Vagina (tissue), 2 donors: ENCODE data around the gene FAR1. TPM values are rescaled to one million over a fixed set of nuclear protein-coding genes. Genes with fewer than 3 reads are reported as not detected.
"Not testable (repeated sequence)": the region's sequence is repeated elsewhere in the genome, so short reads cannot be mapped to it uniquely, and the experiment has no call there.

ENCODE experiments used
- DNase-seq, 2 donors: peaks; one replicate each; pipeline ENCODE4 v3.0.0-alpha.2; 2017; ENCODE audit errors: extremely low spot score in 2 of 2
- H3K27ac ChIP-seq: fragments of 200-600 bp; sonication (generic); one replicate; pipeline ENCODE4 v1.5.1; 2019
- H3K27me3 ChIP-seq: fragments of 200-600 bp; sonication (generic); one replicate; pipeline ENCODE4 v1.5.1; 2019
- H3K36me3 ChIP-seq, 2 donors: fragments of 200-600 bp; sonication (generic); one replicate each; pipeline ENCODE4 v1.5.1; 2017 to 2019
- H3K4me1 ChIP-seq: fragments of 200-600 bp; sonication (generic); one replicate; pipeline ENCODE4 v1.5.1; 2019
- H3K4me3 ChIP-seq, 2 donors: fragments of 200-600 bp; sonication (generic); 1 replicate in 1 of 2; 2 replicates in 1 of 2; pipeline ENCODE4 v1.5.1; 2016 to 2019
- H3K9me3 ChIP-seq: fragments of 200-600 bp; sonication (generic); one replicate; pipeline ENCODE4 v1.5.1; 2019
- POLR2A ChIP-seq, 2 donors: fragments of 450-650 bp; IDR thresholded peaks; one replicate each; pipeline ENCODE4 v1.6.1; 2017; ENCODE audit warnings: antibody characterized with exemption in 2 of 2, mild to moderate bottlenecking in 2 of 2, moderate library complexity in 2 of 2
- POLR2AphosphoS5 ChIP-seq, 2 donors: sonication (generic); formaldehyde crosslinking; IDR thresholded peaks; one replicate each; pipeline ENCODE4 v1.9.0; 2017; ENCODE audit warnings: antibody characterized with exemption in 2 of 2, mild to moderate bottlenecking in 2 of 2, low read depth in 1 of 2; ENCODE audit not compliant: insufficient read depth in 1 of 2
- intact Hi-C: fragments of 100-400 bp; cut with DNase I; formaldehyde crosslinking; loops from one replicate; pipeline ENCODE4 v1.15.1; 2023
- total RNA-seq: library from RNA; depleted of rRNA; stranded (reverse); fragments of >200 nt; gene quantifications from one replicate; pipeline ENCODE4 v1.2.3, GENCODE V29; 2016
- TF ChIP-seq, protein P1 (sequence below), 3 experiments: fragments of 450-650 bp in 2 of 3; fragments of 200-600 bp in 1 of 3; sonication (generic) in 1 of 3; IDR thresholded peaks; one replicate each; pipeline ENCODE4 v1.5.1; 2017 to 2019; ENCODE audit warnings: antibody characterized with exemption in 3 of 3, mild to moderate bottlenecking in 2 of 3, moderate library complexity in 2 of 3

FAR1 gene
- total RNA-seq, 1 donor from 2014 or later = 77.6 TPM

DNA sequence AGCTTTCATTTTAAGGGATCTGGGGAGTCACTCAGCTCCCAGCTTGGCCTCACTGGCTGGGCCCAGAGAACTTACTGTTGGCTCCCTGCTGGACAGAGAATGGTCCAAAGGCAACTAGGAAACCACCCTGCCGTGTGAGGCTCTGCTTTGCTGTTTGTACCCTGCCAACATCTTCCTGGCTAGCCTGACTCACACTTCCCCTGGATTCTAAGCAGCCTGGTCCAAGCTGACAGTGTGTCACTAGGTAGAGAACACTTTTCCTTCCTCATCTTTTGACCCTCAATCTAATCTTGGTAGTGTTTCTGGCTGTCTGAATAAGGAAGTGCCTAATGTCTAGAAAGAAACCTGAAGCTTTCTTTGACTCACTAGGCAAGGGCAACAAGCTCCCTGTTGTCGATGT lies 76.7 kb downstream of the FAR1 start:
- intact Hi-C loops = no loop called here
- H3K9me3 ChIP-seq = no peaks in the 10 kb centered on the region

DNA sequence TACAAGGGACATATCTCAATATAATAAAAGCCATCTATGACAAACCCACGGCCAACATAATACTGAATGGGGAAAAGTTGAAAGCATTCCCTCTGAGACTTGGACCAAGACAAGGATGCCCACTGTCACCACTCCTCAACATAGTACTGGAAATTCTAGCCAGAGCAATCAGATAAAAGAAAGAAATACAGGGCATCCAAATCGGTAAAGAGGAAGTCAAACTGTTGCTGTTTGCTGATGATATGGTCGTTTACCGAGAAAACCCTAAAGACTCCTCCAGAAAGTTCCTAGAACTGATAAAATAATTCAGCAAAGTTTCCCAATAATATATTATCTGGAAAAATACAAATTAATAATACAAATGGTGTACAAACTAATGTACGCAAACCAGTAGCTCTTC lies 84.8 kb downstream of the FAR1 start:
- H3K4me1 ChIP-seq, H3K4me3 ChIP-seq, H3K36me3 ChIP-seq, H3K9me3 ChIP-seq, H3K27me3 ChIP-seq, DNase-seq, H3K27ac ChIP-seq, intact Hi-C loops: not testable (repeated sequence)

More for the DNA sequence above, 76.7 kb downstream of the FAR1 start:
- H3K27ac ChIP-seq = no peak overlapping the region
- H3K36me3 ChIP-seq = no peaks in the 10 kb centered on the region
- no peak for DNase-seq
- no peaks in the 10 kb centered on the region for H3K27me3 ChIP-seq
- no peaks in the 10 kb centered on the region for H3K4me1 ChIP-seq
- TF ChIP-seq POLR2A (IDR thresholded peaks at IDR 0.05) = no peak
- TF ChIP-seq POLR2AphosphoS5 (IDR thresholded peaks at IDR 0.05; ENCODE audit: insufficient read depth in 1 of 2, low read depth in 1 of 2) = peak in 1 of 2 donors; percentile 32
- no peak overlapping the region for H3K4me3 ChIP-seq

DNA sequence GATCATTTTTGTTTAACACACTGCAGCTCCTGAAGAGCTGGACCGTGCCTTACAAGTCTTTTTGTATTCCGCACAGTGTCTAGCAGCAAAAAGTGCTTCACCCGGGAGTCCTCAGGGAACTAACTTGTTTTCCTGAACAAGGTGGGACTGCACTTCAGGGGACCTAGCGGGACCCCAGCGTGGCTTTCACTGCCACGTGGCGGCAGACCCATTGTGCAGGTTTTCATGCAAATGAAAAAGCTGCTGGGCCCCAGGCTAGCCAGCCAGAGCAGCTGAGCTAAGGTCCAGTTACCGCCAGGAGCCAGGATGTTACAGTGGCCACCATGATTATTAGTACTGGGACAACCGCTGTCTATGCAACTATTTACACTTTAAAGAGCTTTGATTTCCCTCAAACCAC lies 90.6 kb downstream of the FAR1 start:
- no peaks in the 10 kb centered on the region for H3K9me3 ChIP-seq
- DNase-seq = no peak
- H3K4me3 ChIP-seq = no peak overlapping the region
- H3K4me1 ChIP-seq = no peaks in the 10 kb centered on the region
- TF ChIP-seq POLR2A (IDR thresholded peaks at IDR 0.05) (no peak), POLR2AphosphoS5 (IDR thresholded peaks at IDR 0.05; ENCODE audit: insufficient read depth in 1 of 2, low read depth in 1 of 2) (no peak)
- TF ChIP-seq, protein P1, sequence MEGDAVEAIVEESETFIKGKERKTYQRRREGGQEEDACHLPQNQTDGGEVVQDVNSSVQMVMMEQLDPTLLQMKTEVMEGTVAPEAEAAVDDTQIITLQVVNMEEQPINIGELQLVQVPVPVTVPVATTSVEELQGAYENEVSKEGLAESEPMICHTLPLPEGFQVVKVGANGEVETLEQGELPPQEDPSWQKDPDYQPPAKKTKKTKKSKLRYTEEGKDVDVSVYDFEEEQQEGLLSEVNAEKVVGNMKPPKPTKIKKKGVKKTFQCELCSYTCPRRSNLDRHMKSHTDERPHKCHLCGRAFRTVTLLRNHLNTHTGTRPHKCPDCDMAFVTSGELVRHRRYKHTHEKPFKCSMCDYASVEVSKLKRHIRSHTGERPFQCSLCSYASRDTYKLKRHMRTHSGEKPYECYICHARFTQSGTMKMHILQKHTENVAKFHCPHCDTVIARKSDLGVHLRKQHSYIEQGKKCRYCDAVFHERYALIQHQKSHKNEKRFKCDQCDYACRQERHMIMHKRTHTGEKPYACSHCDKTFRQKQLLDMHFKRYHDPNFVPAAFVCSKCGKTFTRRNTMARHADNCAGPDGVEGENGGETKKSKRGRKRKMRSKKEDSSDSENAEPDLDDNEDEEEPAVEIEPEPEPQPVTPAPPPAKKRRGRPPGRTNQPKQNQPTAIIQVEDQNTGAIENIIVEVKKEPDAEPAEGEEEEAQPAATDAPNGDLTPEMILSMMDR (IDR thresholded peaks at IDR 0.05) = no peak
- intact Hi-C loops = no loop called here
- H3K27me3 ChIP-seq = no peaks in the 10 kb centered on the region
- no peaks in the 10 kb centered on the region for H3K36me3 ChIP-seq
- no peak overlapping the region for H3K27ac ChIP-seq

DNA sequence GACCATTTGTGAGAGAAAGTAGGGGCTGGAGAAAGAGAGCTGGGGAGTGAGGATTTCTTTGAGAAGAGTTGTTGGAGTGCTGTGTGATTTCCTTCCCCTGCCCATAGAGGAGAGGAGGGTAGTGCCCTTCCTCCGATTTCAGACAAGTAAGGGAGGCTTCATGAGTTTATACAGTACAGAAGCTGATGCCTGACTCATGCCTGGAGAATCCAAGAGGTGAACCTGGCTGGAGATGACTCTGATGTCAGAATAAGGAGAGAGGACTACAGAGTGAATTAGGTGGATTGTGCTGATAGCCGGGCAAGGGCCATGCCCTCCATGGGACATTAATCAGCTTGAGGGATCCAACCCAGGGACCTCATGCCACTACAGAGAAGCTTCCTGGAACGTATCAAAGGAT lies 91.6 kb downstream of the FAR1 start:
- Histone ChIP-seq H3K27me3 (no peaks in the 10 kb centered on the region), H3K36me3 (no peaks in the 10 kb centered on the region), H3K27ac (no peak overlapping the region), H3K9me3 (no peaks in the 10 kb centered on the region), H3K4me1 (no peaks in the 10 kb centered on the region), H3K4me3 (no peak overlapping the region)
- intact Hi-C loops = no loop called here
- TF ChIP-seq POLR2A (IDR thresholded peaks at IDR 0.05) = no peak
- TF ChIP-seq, protein P1 (IDR thresholded peaks at IDR 0.05) = no peak
- TF ChIP-seq POLR2AphosphoS5 (IDR thresholded peaks at IDR 0.05; ENCODE audit: insufficient read depth in 1 of 2, low read depth in 1 of 2) = no peak
- DNase-seq = no peak

DNA sequence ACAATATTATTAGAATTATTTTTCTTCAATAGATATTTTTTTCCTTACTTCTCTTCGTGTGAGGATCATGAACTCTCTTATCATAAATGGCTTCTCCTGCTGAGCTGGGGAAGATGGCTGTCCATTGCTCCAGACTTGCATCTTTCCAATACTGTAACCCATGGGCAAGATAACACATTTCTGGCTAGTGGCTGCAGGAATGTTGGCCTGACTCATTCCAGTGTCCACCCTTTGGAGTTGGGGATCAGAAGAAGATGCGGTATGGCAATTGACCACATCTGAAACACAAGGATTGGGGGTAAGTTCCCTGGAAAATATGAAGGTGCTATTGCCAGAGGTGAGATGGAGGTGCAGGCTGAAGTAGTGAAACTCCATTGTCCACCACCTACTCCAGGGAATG lies 92.8 kb downstream of the FAR1 start:
- H3K36me3 ChIP-seq = no peaks in the 10 kb centered on the region
- no peaks in the 10 kb centered on the region for H3K4me1 ChIP-seq
- no peak overlapping the region for H3K27ac ChIP-seq
- no peak overlapping the region for H3K4me3 ChIP-seq
- no peaks in the 10 kb centered on the region for H3K27me3 ChIP-seq
- intact Hi-C loops = no loop called here
- no peaks in the 10 kb centered on the region for H3K9me3 ChIP-seq
- TF ChIP-seq POLR2AphosphoS5 (IDR thresholded peaks at IDR 0.05; ENCODE audit: insufficient read depth in 1 of 2, low read depth in 1 of 2) = no peak
- TF ChIP-seq, protein P1 (IDR thresholded peaks at IDR 0.05) = no peak
- TF ChIP-seq POLR2A (IDR thresholded peaks at IDR 0.05) = no peak
- no peak for DNase-seq

DNA sequence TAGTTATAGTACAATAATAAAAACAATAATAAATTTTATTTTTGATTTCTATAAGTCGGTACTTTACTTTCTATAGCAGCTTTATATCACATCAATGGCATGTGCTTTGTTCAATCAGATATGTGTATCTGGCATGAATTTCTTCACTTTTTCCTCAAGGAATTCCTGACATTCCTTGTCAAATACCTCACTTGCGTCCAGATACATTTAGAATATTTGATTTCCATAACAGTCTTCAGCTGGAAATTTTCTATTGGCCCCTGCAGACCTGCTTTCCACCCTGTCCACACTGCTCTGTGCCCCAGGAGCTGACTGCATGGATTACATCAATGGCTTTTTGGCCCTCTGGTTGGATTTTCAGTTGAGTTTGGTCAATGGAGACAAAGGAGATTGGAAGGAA lies 93.2 kb downstream of the FAR1 start:
- Histone ChIP-seq H3K9me3 (no peaks in the 10 kb centered on the region), H3K27ac (no peak overlapping the region), H3K36me3 (no peaks in the 10 kb centered on the region), H3K4me1 (no peaks in the 10 kb centered on the region), H3K4me3 (no peak overlapping the region), H3K27me3 (no peaks in the 10 kb centered on the region)
- TF ChIP-seq, protein P1 (IDR thresholded peaks at IDR 0.05) = no peak
- TF ChIP-seq POLR2AphosphoS5 (IDR thresholded peaks at IDR 0.05; ENCODE audit: insufficient read depth in 1 of 2, low read depth in 1 of 2) (no peak), POLR2A (IDR thresholded peaks at IDR 0.05) (no peak)
- intact Hi-C loops = no loop called here
- DNase-seq = no peak
